D721Med (cell line): ENCODE data around the gene NHEJ1.

Source experiments
- DNase-seq: peaks from one replicate; pipeline ENCODE4 v3.0.0; 2011; ENCODE audit warnings: low spot score; ENCODE audit not compliant: insufficient read length
- FAIRE-seq: peaks from 2 replicates; lab custom pipeline; 2011; peaks lifted over from hg19 to GRCh38; lab: Jason Lieb, UNC
- TF ChIP-seq, protein P1 (sequence below): IDR thresholded peaks from 2 replicates; pipeline ENCODE4 v1.5.1; 2012; ENCODE audit warnings: mild to moderate bottlenecking, control low read depth; ENCODE audit not compliant: insufficient read depth; ENCODE audit errors: missing control alignments

NHEJ1 gene

DNA sequence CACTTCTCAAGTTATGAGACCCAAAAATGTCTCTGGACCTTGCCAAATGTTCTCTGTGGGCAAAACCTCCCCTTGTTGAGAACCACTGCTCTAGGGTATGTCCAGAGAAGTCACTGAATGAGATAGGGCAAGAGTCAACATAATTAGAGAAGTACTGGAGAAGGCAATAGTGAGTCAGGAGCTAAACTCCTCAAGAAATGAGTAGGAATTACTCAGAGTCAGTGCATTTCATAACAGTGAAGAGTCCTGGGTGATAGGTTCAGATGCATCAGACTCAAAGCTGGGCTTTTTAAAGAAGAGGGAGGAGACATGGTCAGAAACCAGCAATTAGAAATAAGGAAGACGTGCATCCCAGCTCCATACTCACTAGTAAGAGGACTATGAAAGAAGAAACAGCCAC is 61.3 kb downstream of the NHEJ1 start:
- TF ChIP-seq, protein P1, sequence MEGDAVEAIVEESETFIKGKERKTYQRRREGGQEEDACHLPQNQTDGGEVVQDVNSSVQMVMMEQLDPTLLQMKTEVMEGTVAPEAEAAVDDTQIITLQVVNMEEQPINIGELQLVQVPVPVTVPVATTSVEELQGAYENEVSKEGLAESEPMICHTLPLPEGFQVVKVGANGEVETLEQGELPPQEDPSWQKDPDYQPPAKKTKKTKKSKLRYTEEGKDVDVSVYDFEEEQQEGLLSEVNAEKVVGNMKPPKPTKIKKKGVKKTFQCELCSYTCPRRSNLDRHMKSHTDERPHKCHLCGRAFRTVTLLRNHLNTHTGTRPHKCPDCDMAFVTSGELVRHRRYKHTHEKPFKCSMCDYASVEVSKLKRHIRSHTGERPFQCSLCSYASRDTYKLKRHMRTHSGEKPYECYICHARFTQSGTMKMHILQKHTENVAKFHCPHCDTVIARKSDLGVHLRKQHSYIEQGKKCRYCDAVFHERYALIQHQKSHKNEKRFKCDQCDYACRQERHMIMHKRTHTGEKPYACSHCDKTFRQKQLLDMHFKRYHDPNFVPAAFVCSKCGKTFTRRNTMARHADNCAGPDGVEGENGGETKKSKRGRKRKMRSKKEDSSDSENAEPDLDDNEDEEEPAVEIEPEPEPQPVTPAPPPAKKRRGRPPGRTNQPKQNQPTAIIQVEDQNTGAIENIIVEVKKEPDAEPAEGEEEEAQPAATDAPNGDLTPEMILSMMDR = no peak
- DNase-seq = no peak
- no peak for FAIRE-seq

DNA sequence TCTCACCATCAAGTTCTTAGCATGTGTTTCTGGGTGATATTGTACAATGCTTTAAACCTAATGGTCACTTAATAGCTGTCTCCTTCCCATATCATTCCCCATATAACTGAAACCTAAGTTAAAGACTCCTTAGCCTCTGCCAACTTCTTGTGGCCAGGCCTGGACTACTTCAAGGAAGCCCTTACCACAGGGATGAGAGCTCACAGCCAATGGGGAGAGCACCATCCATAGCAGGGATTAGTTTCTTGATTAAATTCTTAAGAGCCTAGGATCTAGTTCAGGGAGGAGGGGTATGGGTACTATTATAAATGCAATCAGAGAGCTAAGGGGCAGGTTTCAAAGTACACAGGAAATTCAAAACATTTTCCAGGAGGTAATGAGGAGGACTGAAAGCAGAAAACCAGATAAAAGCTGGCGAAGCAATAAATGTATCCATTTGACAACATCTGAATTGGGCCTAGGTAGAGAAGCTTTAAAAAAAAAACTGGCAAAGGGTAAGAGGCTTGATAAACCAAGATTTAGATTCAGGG is 65.1 kb downstream of the NHEJ1 start:
- DNase-seq (no peak), FAIRE-seq (no peak)
- TF ChIP-seq, protein P1 = no peak

DNA sequence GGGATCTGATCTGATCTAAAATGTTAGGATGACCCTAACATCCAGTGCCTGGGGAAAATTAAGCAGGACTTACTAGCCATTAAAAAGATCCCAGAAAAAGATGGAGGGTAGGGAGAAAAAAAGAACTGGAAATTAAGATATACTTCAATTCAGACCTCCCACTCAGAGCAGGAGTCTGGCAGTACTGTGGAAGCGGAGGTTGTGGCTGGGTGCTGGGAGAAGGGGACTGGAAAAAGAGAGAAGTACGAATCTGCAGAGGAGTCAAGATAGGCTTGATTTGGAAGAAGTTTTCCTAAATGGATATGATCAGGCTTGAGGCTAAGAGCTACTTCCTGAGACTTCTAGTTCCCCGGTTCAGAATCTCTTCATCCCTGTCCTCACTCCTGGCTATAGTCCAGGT is 66.4 kb downstream of the NHEJ1 start:
- FAIRE-seq = no peak
- no peak for DNase-seq
- TF ChIP-seq, protein P1 = no peak

DNA sequence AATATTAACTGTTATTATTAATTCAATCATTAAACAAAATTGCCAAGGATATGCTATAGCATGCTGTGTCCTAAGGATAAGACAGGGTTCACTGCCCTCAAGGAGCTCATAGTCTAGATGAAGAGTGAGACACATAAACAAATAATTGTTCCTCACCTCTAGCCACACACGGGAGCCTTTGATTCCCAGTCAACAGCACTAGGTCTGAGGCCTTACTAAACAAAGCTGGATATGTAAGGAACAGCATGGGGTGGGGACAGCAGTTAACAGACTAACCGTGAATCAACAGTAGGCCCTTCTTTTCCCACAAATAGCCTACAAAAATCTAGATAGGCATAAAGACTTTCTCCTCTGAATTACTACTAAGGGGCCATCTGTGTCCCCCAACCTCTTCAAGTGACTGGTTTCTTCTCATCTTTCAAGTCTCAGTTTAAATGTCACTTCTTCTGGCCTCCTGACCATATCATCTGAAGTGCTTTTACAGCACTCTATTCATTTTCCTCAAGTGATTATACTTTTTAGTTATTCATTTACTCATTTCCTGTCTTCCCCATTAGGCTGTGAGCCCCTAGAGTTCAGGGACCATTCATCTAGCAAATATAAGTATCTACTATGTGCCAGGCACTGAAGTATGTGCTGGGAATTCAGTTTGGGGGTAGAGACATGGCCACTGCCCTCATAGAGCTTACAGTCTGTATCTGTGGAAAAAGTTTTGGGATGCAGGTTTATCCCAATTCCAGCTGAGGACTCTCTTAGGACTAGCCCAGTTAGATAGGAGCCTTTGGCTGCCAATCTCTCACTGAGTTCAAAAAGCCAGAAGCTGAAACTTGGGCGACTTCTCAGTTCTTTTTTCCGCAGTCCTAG is 69.9 kb downstream of the NHEJ1 start:
- FAIRE-seq (no peak), DNase-seq (no peak)
- TF ChIP-seq, protein P1 = no peak

DNA sequence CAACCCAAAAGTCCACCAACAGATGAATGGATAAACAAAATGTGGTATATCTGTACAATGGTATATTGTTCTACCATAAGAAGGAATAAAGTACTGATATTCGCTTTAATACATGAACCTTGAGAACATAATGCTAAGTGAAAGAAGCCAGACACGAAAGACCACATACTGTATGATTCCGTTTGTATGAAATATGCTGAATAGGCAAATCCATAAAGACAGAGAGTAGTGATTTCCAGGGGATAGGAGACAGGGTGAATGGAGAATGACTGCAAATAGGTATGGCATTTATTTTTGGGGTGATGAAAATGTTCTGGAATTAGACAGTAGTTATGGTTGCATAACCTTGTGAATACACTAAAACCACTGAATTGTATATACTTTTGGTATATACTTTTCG is 71.3 kb downstream of the NHEJ1 start:
- no peak for DNase-seq
- no peak for FAIRE-seq
- TF ChIP-seq, protein P1 = no peak

DNA sequence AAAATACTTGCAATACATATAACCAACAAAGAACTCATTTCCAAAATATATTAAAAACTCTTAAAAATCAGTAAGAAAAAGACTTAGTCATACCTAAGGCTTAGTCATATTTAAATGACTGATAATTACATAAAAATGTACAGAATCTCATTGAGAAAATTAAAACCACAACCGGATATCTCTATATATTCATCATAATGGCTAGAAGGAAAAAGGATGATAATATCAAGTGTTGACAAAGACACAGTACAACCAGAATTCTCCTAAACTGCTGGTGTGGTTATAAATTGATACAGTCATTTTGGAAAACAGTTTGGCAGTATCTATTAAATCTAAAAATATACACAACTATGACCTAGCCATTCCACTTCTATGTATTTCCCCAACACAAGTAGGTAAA is 72.8 kb downstream of the NHEJ1 start:
- FAIRE-seq = no peak
- TF ChIP-seq, protein P1 = no peak
- DNase-seq = no peak

DNA sequence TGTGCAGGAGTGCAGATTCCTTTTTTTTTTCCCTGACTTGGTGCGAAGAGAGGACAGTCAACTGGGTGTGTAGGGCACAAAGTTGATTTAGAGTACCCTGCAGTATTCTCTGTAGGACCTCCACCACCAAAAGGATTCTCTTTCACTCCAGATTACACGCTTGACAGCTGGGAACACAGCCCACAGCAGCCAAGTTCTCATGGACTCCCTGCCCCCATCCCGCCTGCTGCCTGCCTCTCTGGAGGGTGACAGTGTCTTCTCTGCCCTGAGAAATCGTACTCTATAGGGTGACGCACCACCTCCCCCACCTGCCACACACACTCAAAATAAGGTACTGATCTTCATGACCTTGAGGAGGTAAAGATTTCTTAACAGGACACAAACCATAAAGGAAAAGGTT is 73.3 kb downstream of the NHEJ1 start:
- DNase-seq (no peak), FAIRE-seq (no peak)
- TF ChIP-seq, protein P1 = no peak
